DND-41 (cell line): ENCODE results near the gene ZDHHC22.
"Not testable (repeated sequence)": the region's sequence is repeated elsewhere in the genome, so short reads cannot be mapped to it uniquely, and the experiment has no call there.

Experiments
- EZH2 ChIP-seq: IDR thresholded peaks from 3 replicates; pipeline ENCODE4 v1.6.1; 2012; ENCODE audit warnings: borderline replicate concordance, low read depth, mild to moderate bottlenecking, moderate library complexity, low read length, inconsistent platforms; ENCODE audit not compliant: severe bottlenecking
- TF ChIP-seq, protein P1 (sequence below): IDR thresholded peaks from 2 replicates; pipeline ENCODE4 v1.5.1; 2012; ENCODE audit warnings: borderline replicate concordance, low read length, moderate library complexity, mild to moderate bottlenecking; ENCODE audit not compliant: poor library complexity, severe bottlenecking; ENCODE audit errors: extremely low read depth

GRCh38 chr14:77173911-77174617, 32.5 kb upstream of the ZDHHC22 start:
- TF ChIP-seq, protein P1, sequence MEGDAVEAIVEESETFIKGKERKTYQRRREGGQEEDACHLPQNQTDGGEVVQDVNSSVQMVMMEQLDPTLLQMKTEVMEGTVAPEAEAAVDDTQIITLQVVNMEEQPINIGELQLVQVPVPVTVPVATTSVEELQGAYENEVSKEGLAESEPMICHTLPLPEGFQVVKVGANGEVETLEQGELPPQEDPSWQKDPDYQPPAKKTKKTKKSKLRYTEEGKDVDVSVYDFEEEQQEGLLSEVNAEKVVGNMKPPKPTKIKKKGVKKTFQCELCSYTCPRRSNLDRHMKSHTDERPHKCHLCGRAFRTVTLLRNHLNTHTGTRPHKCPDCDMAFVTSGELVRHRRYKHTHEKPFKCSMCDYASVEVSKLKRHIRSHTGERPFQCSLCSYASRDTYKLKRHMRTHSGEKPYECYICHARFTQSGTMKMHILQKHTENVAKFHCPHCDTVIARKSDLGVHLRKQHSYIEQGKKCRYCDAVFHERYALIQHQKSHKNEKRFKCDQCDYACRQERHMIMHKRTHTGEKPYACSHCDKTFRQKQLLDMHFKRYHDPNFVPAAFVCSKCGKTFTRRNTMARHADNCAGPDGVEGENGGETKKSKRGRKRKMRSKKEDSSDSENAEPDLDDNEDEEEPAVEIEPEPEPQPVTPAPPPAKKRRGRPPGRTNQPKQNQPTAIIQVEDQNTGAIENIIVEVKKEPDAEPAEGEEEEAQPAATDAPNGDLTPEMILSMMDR, result not testable (repeated sequence)
- TF ChIP-seq EZH2, result not testable (repeated sequence)
